ENCODE data around the gene JMJD7.

The JMJD7 gene

GRCh38 chr15:41814534-41814933 is 13.4 kb upstream of the JMJD7 start:
- peaks cover 26% of the 10 kb centered on the region for H3K36me3 Mint-ChIP-seq (ENCODE audit: low read depth)
- no peaks in the 10 kb centered on the region for H3K4me1 Mint-ChIP-seq
- no peaks in the 10 kb centered on the region for H3K27me3 Mint-ChIP-seq (ENCODE audit: low read depth)
- no peak overlapping the region for H3K27ac Mint-ChIP-seq
- H3K9me3 Mint-ChIP-seq = no peaks in the 10 kb centered on the region
- TF ChIP-seq, protein P1, sequence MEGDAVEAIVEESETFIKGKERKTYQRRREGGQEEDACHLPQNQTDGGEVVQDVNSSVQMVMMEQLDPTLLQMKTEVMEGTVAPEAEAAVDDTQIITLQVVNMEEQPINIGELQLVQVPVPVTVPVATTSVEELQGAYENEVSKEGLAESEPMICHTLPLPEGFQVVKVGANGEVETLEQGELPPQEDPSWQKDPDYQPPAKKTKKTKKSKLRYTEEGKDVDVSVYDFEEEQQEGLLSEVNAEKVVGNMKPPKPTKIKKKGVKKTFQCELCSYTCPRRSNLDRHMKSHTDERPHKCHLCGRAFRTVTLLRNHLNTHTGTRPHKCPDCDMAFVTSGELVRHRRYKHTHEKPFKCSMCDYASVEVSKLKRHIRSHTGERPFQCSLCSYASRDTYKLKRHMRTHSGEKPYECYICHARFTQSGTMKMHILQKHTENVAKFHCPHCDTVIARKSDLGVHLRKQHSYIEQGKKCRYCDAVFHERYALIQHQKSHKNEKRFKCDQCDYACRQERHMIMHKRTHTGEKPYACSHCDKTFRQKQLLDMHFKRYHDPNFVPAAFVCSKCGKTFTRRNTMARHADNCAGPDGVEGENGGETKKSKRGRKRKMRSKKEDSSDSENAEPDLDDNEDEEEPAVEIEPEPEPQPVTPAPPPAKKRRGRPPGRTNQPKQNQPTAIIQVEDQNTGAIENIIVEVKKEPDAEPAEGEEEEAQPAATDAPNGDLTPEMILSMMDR (IDR thresholded peaks at IDR 0.05; ENCODE audit: unreplicated experiment in 3 of 3) = no peak
- no peak overlapping the region for H3K4me3 Mint-ChIP-seq

DNA sequence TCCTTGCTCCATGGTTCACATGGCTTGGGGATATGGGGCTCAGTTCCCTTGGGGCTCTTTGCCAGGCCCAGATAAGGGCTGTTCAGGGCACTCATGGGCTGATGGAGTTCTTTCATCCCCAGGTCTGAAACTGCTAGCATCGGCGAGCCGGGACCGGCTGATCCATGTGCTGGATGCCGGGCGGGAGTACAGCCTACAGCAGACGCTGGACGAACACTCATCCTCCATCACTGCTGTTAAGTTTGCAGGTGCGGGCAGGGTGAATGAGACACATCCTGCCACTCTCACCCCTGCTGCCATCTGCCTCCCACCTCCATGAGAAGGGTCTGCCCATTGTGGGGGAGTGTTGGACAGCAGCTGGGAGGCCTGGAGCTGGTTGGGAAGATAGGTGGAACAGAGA is 11.1 kb upstream of the JMJD7 start:
- H3K27me3 Mint-ChIP-seq (ENCODE audit: low read depth) = no peaks in the 10 kb centered on the region
- no peak overlapping the region for H3K4me3 Mint-ChIP-seq

GRCh38 chr15:41817327-41817726 is 10.6 kb upstream of the JMJD7 start:
- TF ChIP-seq, protein P1 (IDR thresholded peaks at IDR 0.05; ENCODE audit: unreplicated experiment in 3 of 3) = no peak
- Mint-ChIP-seq H3K4me3 (no peak overlapping the region), H3K27ac (no peak overlapping the region), H3K4me1 (no peaks in the 10 kb centered on the region), H3K36me3 (ENCODE audit: low read depth) (peaks cover 41% of the 10 kb centered on the region), H3K27me3 (ENCODE audit: low read depth) (no peaks in the 10 kb centered on the region), H3K9me3 (no peaks in the 10 kb centered on the region)

More for the DNA sequence above, 11.1 kb upstream of the JMJD7 start:
- H3K4me1 Mint-ChIP-seq = no peaks in the 10 kb centered on the region
- H3K27ac Mint-ChIP-seq = no peak overlapping the region
- no peaks in the 10 kb centered on the region for H3K9me3 Mint-ChIP-seq
- TF ChIP-seq, protein P1 (IDR thresholded peaks at IDR 0.05; ENCODE audit: unreplicated experiment in 3 of 3) = no peak
- peaks cover 41% of the 10 kb centered on the region for H3K36me3 Mint-ChIP-seq (ENCODE audit: low read depth)

DNA sequence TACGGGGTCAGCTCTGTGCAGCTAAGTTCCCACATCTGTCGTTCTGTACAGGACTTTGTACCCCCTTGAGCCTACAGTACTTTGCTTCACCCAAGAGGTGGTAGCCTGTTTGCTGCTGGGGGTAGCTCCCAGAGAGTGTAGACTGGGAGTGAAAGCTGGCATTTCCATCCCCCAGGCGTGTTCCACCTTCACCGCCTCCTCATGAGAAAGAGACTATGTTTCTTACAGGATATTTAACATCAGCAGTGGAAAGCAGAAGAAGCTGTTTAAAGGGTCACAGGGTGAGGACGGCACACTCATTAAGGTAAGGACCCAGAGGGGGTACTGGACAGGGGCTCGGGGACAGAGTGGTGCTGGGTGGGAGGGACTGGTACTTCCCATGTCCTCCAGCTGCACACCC is 10.1 kb upstream of the JMJD7 start:
- Mint-ChIP-seq H3K4me1 (no peaks in the 10 kb centered on the region), H3K27ac (no peak overlapping the region), H3K9me3 (no peaks in the 10 kb centered on the region), H3K4me3 (no peak overlapping the region), H3K36me3 (ENCODE audit: low read depth) (peaks cover 41% of the 10 kb centered on the region), H3K27me3 (ENCODE audit: low read depth) (no peaks in the 10 kb centered on the region)
- TF ChIP-seq, protein P1 (IDR thresholded peaks at IDR 0.05; ENCODE audit: unreplicated experiment in 3 of 3) = no peak

DNA sequence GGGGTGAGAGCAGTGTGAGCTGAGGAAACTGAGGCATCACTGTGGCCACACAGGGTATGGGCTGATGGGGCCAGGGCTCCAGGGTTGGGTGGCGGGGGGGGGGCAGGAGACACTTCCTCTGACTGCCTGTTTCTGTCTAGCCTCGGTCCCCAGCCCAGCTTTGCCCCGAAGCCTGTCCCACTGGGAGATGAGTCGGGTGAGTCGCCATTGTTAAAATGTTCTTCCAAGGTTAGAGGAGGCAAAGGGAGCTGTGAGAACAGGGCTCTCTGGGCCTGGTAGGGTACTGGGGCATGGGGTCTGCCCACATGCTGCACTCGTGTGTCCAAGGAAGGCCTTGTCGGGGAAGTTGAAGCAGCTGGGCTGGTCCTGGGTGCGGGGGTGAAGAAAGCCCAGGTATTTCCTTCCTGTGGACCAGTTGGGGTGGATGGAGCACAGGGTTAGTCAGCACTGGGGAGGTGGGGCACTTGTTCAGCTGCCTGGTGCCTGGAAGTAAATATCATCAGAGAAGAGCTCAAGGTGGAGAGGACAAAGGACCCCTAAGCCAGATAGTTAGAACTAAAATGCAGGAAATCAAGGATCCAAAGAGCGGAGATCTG is 8.3 kb upstream of the JMJD7 start:
- TF ChIP-seq, protein P1 (IDR thresholded peaks at IDR 0.05; ENCODE audit: unreplicated experiment in 3 of 3) = no peak
- H3K27me3 Mint-ChIP-seq (ENCODE audit: low read depth) = no peaks in the 10 kb centered on the region
- no peaks in the 10 kb centered on the region for H3K4me1 Mint-ChIP-seq
- H3K27ac Mint-ChIP-seq = no peak overlapping the region
- peaks cover 47% of the 10 kb centered on the region for H3K36me3 Mint-ChIP-seq (ENCODE audit: low read depth)
- no peak overlapping the region for H3K4me3 Mint-ChIP-seq
- no peaks in the 10 kb centered on the region for H3K9me3 Mint-ChIP-seq

- Mint-ChIP-seq H3K36me3 (ENCODE audit: low read depth) (peaks cover 47% of the 10 kb centered on the region), H3K27ac (no peak overlapping the region), H3K27me3 (ENCODE audit: low read depth) (no peaks in the 10 kb centered on the region), H3K4me1 (no peaks in the 10 kb centered on the region), H3K9me3 (no peaks in the 10 kb centered on the region), H3K4me3 (no peak overlapping the region)
- TF ChIP-seq, protein P1 (IDR thresholded peaks at IDR 0.05; ENCODE audit: unreplicated experiment in 3 of 3) = no peak
Measured at GRCh38 chr15:41820791-41821423, 7.0 kb upstream of the JMJD7 start.

Measured in nephron (organoid).